Heart left ventricle (tissue), 13 donors: ENCODE data around the gene CSNK1E.

Source experiments
- POLR2A ChIP-seq, 2 donors: fragments of 450-650 bp; IDR thresholded peaks; one replicate each; pipeline ENCODE4 v1.6.1; 2017; ENCODE audit warnings: antibody characterized with exemption in 2 of 2, mild to moderate bottlenecking in 2 of 2, moderate library complexity in 2 of 2
- TF ChIP-seq, protein P1 (sequence below), 12 donors: fragments of 200-600 bp; sonication (generic) in 4 of 12; IDR thresholded peaks; one replicate each; pipeline versions ENCODE4 v1.5.0 to v1.8.0; 2018 to 2022; ENCODE audit warnings: antibody characterized with exemption in 12 of 12, mild to moderate bottlenecking in 5 of 12
- donor health status: ischemic (EF 13 %, LVEDD 7.1; RV severe dilation, severe dysfunction).
- donor health status: DM: no; HTN: yes; CAD: no.
- donor health status: DM: no; HTN: no; CAD: no.
- donor health status: ischemic (EF 25% LVEDD 6.9; RV normal size, moderate dysfunction).
- donor health status: ischemic (EF 25% LVEDD 5.7; RV mildly dilated, moderate dysfunction).
- donor health status: ischemic (EF 35%, LVEDD 5.7; RV mildly dilated, moderate dysfunction).
- donor health status: nonischemic (EF 11% LVEDD 7.7; RV severe dilation, severe dysfunction).
- donor health status: DM: yes; HTN: yes; CAD: no.
- donor health status: PGD.
- donor health status: ischemic (EF 29% LVEDD 5.4; RV normal size, mild dysfunction).
- donor health status: nonischemic (EF 23%, LVEDD 6.1; RV moderate dilation, normal function).

DNA sequence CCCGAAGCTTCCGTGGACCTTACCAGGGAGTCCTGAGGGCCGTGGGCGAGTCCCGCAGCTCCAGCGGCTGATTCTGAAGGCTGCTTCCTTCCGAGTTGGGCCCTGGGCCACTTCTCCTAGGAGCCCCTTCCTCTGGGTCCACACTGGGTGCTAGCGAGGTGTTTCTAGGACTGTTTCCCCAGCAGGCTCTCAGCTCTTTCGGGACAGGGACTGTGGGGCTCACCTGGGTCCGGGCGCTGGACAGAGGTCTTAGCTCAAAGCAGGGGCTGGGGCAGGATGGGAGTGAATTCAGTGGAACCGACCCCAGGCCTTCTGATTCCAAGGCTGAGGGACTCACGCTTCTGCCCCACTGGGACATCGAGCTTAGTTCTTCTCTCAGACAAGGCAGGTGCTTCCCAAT, 29.3 kb upstream of the CSNK1E start:
- TF ChIP-seq, protein P1, sequence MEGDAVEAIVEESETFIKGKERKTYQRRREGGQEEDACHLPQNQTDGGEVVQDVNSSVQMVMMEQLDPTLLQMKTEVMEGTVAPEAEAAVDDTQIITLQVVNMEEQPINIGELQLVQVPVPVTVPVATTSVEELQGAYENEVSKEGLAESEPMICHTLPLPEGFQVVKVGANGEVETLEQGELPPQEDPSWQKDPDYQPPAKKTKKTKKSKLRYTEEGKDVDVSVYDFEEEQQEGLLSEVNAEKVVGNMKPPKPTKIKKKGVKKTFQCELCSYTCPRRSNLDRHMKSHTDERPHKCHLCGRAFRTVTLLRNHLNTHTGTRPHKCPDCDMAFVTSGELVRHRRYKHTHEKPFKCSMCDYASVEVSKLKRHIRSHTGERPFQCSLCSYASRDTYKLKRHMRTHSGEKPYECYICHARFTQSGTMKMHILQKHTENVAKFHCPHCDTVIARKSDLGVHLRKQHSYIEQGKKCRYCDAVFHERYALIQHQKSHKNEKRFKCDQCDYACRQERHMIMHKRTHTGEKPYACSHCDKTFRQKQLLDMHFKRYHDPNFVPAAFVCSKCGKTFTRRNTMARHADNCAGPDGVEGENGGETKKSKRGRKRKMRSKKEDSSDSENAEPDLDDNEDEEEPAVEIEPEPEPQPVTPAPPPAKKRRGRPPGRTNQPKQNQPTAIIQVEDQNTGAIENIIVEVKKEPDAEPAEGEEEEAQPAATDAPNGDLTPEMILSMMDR (IDR thresholded peaks at IDR 0.05) = no peak
- TF ChIP-seq POLR2A (IDR thresholded peaks at IDR 0.05) = no peak
